ENCODE measurements around the gene UBE2D2. TPM values are rescaled to one million over a fixed set of nuclear protein-coding genes. Genes with fewer than 3 reads are reported as not detected.

UBE2D2 gene
- total RNA-seq, 1 donor from 2014 or later: 155 TPM

- H3K36me3 Mint-ChIP-seq (ENCODE audit: insufficient read depth): no peaks in the 10 kb centered on the region
- no peak for DNase-seq (ENCODE audit: low spot score, unreplicated experiment)
- peak; percentile 28 for TF ChIP-seq CTCF (IDR thresholded peaks at IDR 0.05; ENCODE audit: unreplicated experiment)
- peaks cover 33% of the 10 kb centered on the region for H3K4me1 Mint-ChIP-seq (ENCODE audit: low read depth)
- no peaks in the 10 kb centered on the region for H3K27me3 Mint-ChIP-seq
- H3K27ac Mint-ChIP-seq: peak overlapping the region; percentile 85
- H3K9me3 Mint-ChIP-seq (ENCODE audit: low read depth): no peaks in the 10 kb centered on the region
- H3K4me3 Mint-ChIP-seq (ENCODE audit: low read depth): peak overlapping the region; percentile 15
These were observed 109.4 kb downstream of the UBE2D2 start for GRCh38 chr5:139670369-139671095.

- H3K4me1 Mint-ChIP-seq (ENCODE audit: low read depth): peaks cover 33% of the 10 kb centered on the region
- H3K36me3 Mint-ChIP-seq (ENCODE audit: insufficient read depth): no peaks in the 10 kb centered on the region
- H3K27me3 Mint-ChIP-seq: no peaks in the 10 kb centered on the region
- no peaks in the 10 kb centered on the region for H3K9me3 Mint-ChIP-seq (ENCODE audit: low read depth)
- peak overlapping the region; percentile 45 for H3K27ac Mint-ChIP-seq
- no peak for DNase-seq (ENCODE audit: low spot score, unreplicated experiment)
- H3K4me3 Mint-ChIP-seq (ENCODE audit: low read depth): no peak overlapping the region
- no peak for TF ChIP-seq CTCF (IDR thresholded peaks at IDR 0.05; ENCODE audit: unreplicated experiment)
These were observed 110.1 kb downstream of the UBE2D2 start for GRCh38 chr5:139671096-139671841.

GRCh38 chr5:139675213-139675612, 114.1 kb downstream of the UBE2D2 start:
- Mint-ChIP-seq H3K36me3 (ENCODE audit: insufficient read depth) (peaks cover 2% of the 10 kb centered on the region), H3K9me3 (ENCODE audit: low read depth) (no peaks in the 10 kb centered on the region), H3K27me3 (no peaks in the 10 kb centered on the region), H3K4me3 (ENCODE audit: low read depth) (no peak overlapping the region), H3K27ac (no peak overlapping the region), H3K4me1 (ENCODE audit: low read depth) (peaks cover 34% of the 10 kb centered on the region)
- TF ChIP-seq CTCF (IDR thresholded peaks at IDR 0.05; ENCODE audit: unreplicated experiment): no peak
- DNase-seq (ENCODE audit: low spot score, unreplicated experiment): no peak

- Mint-ChIP-seq H3K27me3 (no peaks in the 10 kb centered on the region), H3K27ac (no peak overlapping the region), H3K36me3 (ENCODE audit: insufficient read depth) (peaks cover 2% of the 10 kb centered on the region), H3K4me3 (ENCODE audit: low read depth) (no peak overlapping the region), H3K4me1 (ENCODE audit: low read depth) (peaks cover 29% of the 10 kb centered on the region), H3K9me3 (ENCODE audit: low read depth) (no peaks in the 10 kb centered on the region)
- DNase-seq (ENCODE audit: low spot score, unreplicated experiment): no peak
- no peak for TF ChIP-seq CTCF (IDR thresholded peaks at IDR 0.05; ENCODE audit: unreplicated experiment)
These were observed 114.7 kb downstream of the UBE2D2 start for GRCh38 chr5:139675825-139676224.

- peaks cover 29% of the 10 kb centered on the region for H3K4me1 Mint-ChIP-seq (ENCODE audit: low read depth)
- no peaks in the 10 kb centered on the region for H3K9me3 Mint-ChIP-seq (ENCODE audit: low read depth)
- no peak for TF ChIP-seq CTCF (IDR thresholded peaks at IDR 0.05; ENCODE audit: unreplicated experiment)
- H3K27me3 Mint-ChIP-seq: no peaks in the 10 kb centered on the region
- peak overlapping the region; percentile 97 for H3K27ac Mint-ChIP-seq
- H3K4me3 Mint-ChIP-seq (ENCODE audit: low read depth): no peak overlapping the region
- no peak for DNase-seq (ENCODE audit: low spot score, unreplicated experiment)
- peaks cover 2% of the 10 kb centered on the region for H3K36me3 Mint-ChIP-seq (ENCODE audit: insufficient read depth)
These were observed 115.3 kb downstream of the UBE2D2 start for GRCh38 chr5:139676406-139676805.
